ENCODE measurements around the gene STOM. TPM values are rescaled to one million over a fixed set of nuclear protein-coding genes. Genes with fewer than 3 reads are reported as not detected.

The STOM gene
- total and polyA plus RNA-seq, 2 of the 8 experiments (the other 6 are each of a cell fraction or from before 2014, with no cell fraction given) = 25.2 to 60.4 TPM

DNA sequence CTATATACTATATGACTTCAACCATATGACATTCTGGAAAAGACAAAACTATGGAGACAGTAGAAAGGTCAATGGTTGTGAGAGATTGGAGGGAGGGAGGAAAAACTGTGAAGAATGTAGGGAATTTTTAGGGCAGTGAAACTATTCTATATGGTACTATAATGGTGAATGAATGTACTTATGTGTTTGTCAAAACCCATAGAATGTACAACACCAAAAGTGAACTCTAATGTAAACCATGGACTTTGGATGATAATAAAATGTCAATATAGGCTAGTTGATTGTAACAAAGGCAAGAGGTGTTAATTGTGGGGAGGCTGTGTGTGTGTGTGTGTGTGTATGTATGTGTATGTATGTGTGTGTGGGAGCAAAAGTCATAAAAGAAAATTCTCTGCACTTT, 10.8 kb upstream of the STOM start (continued):
- TF ChIP-seq SP2 (IDR thresholded peaks at IDR 0.05; ENCODE audit: low read length) (no peak), TEAD4 (IDR thresholded peaks at IDR 0.05; ENCODE audit: low read depth, low read length) (no peak), CREB1 (IDR thresholded peaks at IDR 0.05) (no peak), SP4 (IDR thresholded peaks at IDR 0.05; ENCODE audit: low read length) (no peak), JUND (IDR thresholded peaks at IDR 0.05; ENCODE audit: low read length) (no peak), NRF1 (IDR thresholded peaks at IDR 0.05; ENCODE audit: low read depth, low read length) (no peak), RAD21 (IDR thresholded peaks at IDR 0.05 in 1 of 2, conservative IDR thresholded peaks at IDR 0.05 in 1 of 2; ENCODE audit: low read depth in 2 of 2, low read length in 2 of 2) (no peak), PHF8 (conservative IDR thresholded peaks at IDR 0.05; ENCODE audit: low read depth, low read length) (no peak), CBX8 (IDR thresholded peaks at IDR 0.05; ENCODE audit: borderline replicate concordance, low read depth, low read length) (no peak), EZH2 (IDR thresholded peaks at IDR 0.05; ENCODE audit: low read depth, low read length, severe bottlenecking) (no peak), GTF2F1 (IDR thresholded peaks at IDR 0.05; ENCODE audit: borderline replicate concordance, low read depth, low read length) (no peak), CHD1 (IDR thresholded peaks at IDR 0.05; ENCODE audit: low read depth, low read length) (no peak), KDM5A (IDR thresholded peaks at IDR 0.05; ENCODE audit: low read length) (no peak)
- TF ChIP-seq, protein P1, sequence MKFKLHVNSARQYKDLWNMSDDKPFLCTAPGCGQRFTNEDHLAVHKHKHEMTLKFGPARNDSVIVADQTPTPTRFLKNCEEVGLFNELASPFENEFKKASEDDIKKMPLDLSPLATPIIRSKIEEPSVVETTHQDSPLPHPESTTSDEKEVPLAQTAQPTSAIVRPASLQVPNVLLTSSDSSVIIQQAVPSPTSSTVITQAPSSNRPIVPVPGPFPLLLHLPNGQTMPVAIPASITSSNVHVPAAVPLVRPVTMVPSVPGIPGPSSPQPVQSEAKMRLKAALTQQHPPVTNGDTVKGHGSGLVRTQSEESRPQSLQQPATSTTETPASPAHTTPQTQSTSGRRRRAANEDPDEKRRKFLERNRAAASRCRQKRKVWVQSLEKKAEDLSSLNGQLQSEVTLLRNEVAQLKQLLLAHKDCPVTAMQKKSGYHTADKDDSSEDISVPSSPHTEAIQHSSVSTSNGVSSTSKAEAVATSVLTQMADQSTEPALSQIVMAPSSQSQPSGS (IDR thresholded peaks at IDR 0.05; ENCODE audit: low read length) = no peak
- TF ChIP-seq, protein P2, sequence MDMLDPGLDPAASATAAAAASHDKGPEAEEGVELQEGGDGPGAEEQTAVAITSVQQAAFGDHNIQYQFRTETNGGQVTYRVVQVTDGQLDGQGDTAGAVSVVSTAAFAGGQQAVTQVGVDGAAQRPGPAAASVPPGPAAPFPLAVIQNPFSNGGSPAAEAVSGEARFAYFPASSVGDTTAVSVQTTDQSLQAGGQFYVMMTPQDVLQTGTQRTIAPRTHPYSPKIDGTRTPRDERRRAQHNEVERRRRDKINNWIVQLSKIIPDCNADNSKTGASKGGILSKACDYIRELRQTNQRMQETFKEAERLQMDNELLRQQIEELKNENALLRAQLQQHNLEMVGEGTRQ (IDR thresholded peaks at IDR 0.05; ENCODE audit: low read length) = no peak
- TF ChIP-seq, protein P3, sequence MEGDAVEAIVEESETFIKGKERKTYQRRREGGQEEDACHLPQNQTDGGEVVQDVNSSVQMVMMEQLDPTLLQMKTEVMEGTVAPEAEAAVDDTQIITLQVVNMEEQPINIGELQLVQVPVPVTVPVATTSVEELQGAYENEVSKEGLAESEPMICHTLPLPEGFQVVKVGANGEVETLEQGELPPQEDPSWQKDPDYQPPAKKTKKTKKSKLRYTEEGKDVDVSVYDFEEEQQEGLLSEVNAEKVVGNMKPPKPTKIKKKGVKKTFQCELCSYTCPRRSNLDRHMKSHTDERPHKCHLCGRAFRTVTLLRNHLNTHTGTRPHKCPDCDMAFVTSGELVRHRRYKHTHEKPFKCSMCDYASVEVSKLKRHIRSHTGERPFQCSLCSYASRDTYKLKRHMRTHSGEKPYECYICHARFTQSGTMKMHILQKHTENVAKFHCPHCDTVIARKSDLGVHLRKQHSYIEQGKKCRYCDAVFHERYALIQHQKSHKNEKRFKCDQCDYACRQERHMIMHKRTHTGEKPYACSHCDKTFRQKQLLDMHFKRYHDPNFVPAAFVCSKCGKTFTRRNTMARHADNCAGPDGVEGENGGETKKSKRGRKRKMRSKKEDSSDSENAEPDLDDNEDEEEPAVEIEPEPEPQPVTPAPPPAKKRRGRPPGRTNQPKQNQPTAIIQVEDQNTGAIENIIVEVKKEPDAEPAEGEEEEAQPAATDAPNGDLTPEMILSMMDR (IDR thresholded peaks at IDR 0.05; ENCODE audit: control extremely low read depth in 1 of 3, insufficient read depth in 1 of 3, low read depth in 1 of 3, low read length in 3 of 3) = no peak
